Measurements from ENCODE around the gene CHD3. TPM values are rescaled to one million over a fixed set of nuclear protein-coding genes. Genes with fewer than 3 reads are reported as not detected.
"Not testable (repeated sequence)": the region's sequence is repeated elsewhere in the genome, so short reads cannot be mapped to it uniquely, and the experiment has no call there.

The CHD3 gene
- total RNA-seq, 6 donors from 2014 or later = 68.1 to 183 (median 91.3) TPM

GRCh38 chr17:7946441-7946840 lies 57.9 kb downstream of the CHD3 start:
- no peak for TF ChIP-seq EP300 (IDR thresholded peaks at IDR 0.05)
- no peak for TF ChIP-seq POLR2A (IDR thresholded peaks at IDR 0.05)
- TF ChIP-seq CTCF (IDR thresholded peaks at IDR 0.05) = no peak
- no peak for TF ChIP-seq POLR2AphosphoS5 (IDR thresholded peaks at IDR 0.05)

GRCh38 chr17:7947651-7948050 lies 59.1 kb downstream of the CHD3 start:
- no peak for TF ChIP-seq POLR2A (IDR thresholded peaks at IDR 0.05)
- no peak for TF ChIP-seq CTCF (IDR thresholded peaks at IDR 0.05)
- no peak for TF ChIP-seq EP300 (IDR thresholded peaks at IDR 0.05)
- TF ChIP-seq POLR2AphosphoS5 (IDR thresholded peaks at IDR 0.05) = no peak
- Histone ChIP-seq H3K27me3 (no peaks in the 10 kb centered on the region), H3K4me1 (no peaks in the 10 kb centered on the region), H3K36me3 (peaks cover 48 to 71% (median 61%) of the 10 kb centered on the region in 4 donors), H3K27ac (no peak overlapping the region), H3K4me3 (no peak overlapping the region), H3K9me3 (no peaks in the 10 kb centered on the region)
- DNase-seq (no peak), ATAC-seq (ENCODE audit: low FRiP score in 2 of 2) (no peak)
- 86 to 91% methylated on average over 5 of the region's 5 CpGs for WGBS, 2 donors

More at GRCh38 chr17:7946441-7946840, 57.9 kb downstream of the CHD3 start:
- H3K9me3 ChIP-seq = no peaks in the 10 kb centered on the region
- ATAC-seq (ENCODE audit: low FRiP score in 2 of 2) = no peak
- H3K4me1 ChIP-seq = no peaks in the 10 kb centered on the region
- WGBS, 2 donors = 74 to 75% methylated on average over 5 of the region's 5 CpGs
- no peak for DNase-seq
- H3K36me3 ChIP-seq = peaks cover 52 to 78% (median 65%) of the 10 kb centered on the region in 4 donors
- H3K4me3 ChIP-seq = no peak overlapping the region
- no peak overlapping the region for H3K27ac ChIP-seq
- H3K27me3 ChIP-seq = no peaks in the 10 kb centered on the region

- peaks cover 25 to 43% (median 35%) of the 10 kb centered on the region in 4 donors for H3K36me3 ChIP-seq
- no peak for ATAC-seq (ENCODE audit: low FRiP score in 2 of 2)
- peak overlapping the region in 2 of 4 donors; percentile 59 to 67 for H3K27ac ChIP-seq
- H3K4me1 ChIP-seq = peaks cover 0 to 6% (median under 1%) of the 10 kb centered on the region in 4 donors
- H3K27me3 ChIP-seq = no peaks in the 10 kb centered on the region
- no peak overlapping the region for H3K4me3 ChIP-seq
- no peaks in the 10 kb centered on the region for H3K9me3 ChIP-seq
- no peak for TF ChIP-seq POLR2AphosphoS5 (IDR thresholded peaks at IDR 0.05)
- no peak for DNase-seq
- 59 to 62% methylated on average over 3 of the region's 3 CpGs for WGBS, 2 donors
Measured at GRCh38 chr17:7950578-7950977, 62.0 kb downstream of the CHD3 start.

- no peaks in the 10 kb centered on the region for H3K9me3 ChIP-seq
- no peaks in the 10 kb centered on the region for H3K27me3 ChIP-seq
- peak overlapping the region; percentile 15 to 81 (median 52) for H3K27ac ChIP-seq
- H3K36me3 ChIP-seq = peaks cover 23 to 37% (median 28%) of the 10 kb centered on the region in 4 donors
- no peak for TF ChIP-seq POLR2A (IDR thresholded peaks at IDR 0.05)
- no peak for TF ChIP-seq POLR2AphosphoS5 (IDR thresholded peaks at IDR 0.05)
- TF ChIP-seq EP300 (IDR thresholded peaks at IDR 0.05) = no peak
- no peak for TF ChIP-seq CTCF (IDR thresholded peaks at IDR 0.05)
- DNase-seq = no peak
- peak overlapping the region in 2 of 4 donors; percentile 15 to 29 for H3K4me3 ChIP-seq
- WGBS, 2 donors = 50 to 60% methylated on average over 5 of the region's 5 CpGs
- H3K4me1 ChIP-seq = peaks cover 0 to 13% (median 4%) of the 10 kb centered on the region in 4 donors
- ATAC-seq (ENCODE audit: low FRiP score in 2 of 2) = peak in 1 of 2 donors; percentile 57
Measured at GRCh38 chr17:7951143-7951792, 62.7 kb downstream of the CHD3 start.

GRCh38 chr17:7953266-7953665 lies 64.7 kb downstream of the CHD3 start:
- peaks cover 9 to 17% (median 14%) of the 10 kb centered on the region in 4 donors for H3K36me3 ChIP-seq
- DNase-seq; ATAC-seq (ENCODE audit: low FRiP score in 2 of 2); H3K9me3 ChIP-seq; H3K27me3 ChIP-seq: not testable (repeated sequence)
- H3K27ac ChIP-seq = peak overlapping the region in 2 of 4 donors; percentile 67 to 81
- WGBS, 2 donors = 93 to 96% methylated on average over 13 of the region's 13 CpGs
- peaks cover 0 to 13% (median 4%) of the 10 kb centered on the region in 4 donors for H3K4me1 ChIP-seq
- peak overlapping the region in 2 of 4 donors; percentile 15 to 29 for H3K4me3 ChIP-seq
